MM.1S (cell line): Measurements from ENCODE around the gene ZNF101.

Experiments
- DNase-seq: peaks from one replicate; pipeline ENCODE4 v3.0.0-alpha.2; 2015
- H2AFZ ChIP-seq: fragments of 300-600 bp; sonication (generic); 2 replicates; pipeline ENCODE4 v1.6.0; 2016; ENCODE audit warnings: antibody characterized with exemption, low read length
- H3F3A ChIP-seq: fragments of 300-600 bp; sonication (generic); 2 replicates; pipeline ENCODE4 v1.6.1; 2016; ENCODE audit warnings: mild to moderate bottlenecking, antibody characterized with exemption, low read length, moderate library complexity, mixed read lengths; ENCODE audit not compliant: insufficient read depth
- H3K27ac ChIP-seq: fragments of 300-600 bp; sonication (generic); 2 replicates; pipeline ENCODE4 v1.5.1; 2016; ENCODE audit warnings: mild to moderate bottlenecking, low read length
- H3K27me3 ChIP-seq: fragments of 300-600 bp; sonication (generic); replicated peaks from 2 replicates; pipeline ENCODE4 v1.6.0; 2016; ENCODE audit warnings: low read length; ENCODE audit not compliant: insufficient read depth
- H3K36me3 ChIP-seq: fragments of 300-600 bp; sonication (generic); replicated peaks from 2 replicates; pipeline ENCODE4 v1.6.1; 2016; ENCODE audit warnings: mild to moderate bottlenecking, low read length, mixed read lengths; ENCODE audit not compliant: insufficient read depth
- H3K4me1 ChIP-seq: fragments of 300-600 bp; sonication (generic); 2 replicates; pipeline ENCODE4 v1.6.1; 2016; ENCODE audit warnings: low read length, mixed read lengths
- H3K4me2 ChIP-seq: fragments of 300-600 bp; sonication (generic); 2 replicates; pipeline ENCODE4 v1.6.0; 2016; ENCODE audit warnings: low read depth, low read length
- H3K4me3 ChIP-seq: fragments of 300-600 bp; sonication (generic); 2 replicates; pipeline ENCODE4 v1.5.1; 2016; ENCODE audit warnings: low read length, mixed read lengths
- H3K79me2 ChIP-seq: fragments of 300-600 bp; sonication (generic); 2 replicates; pipeline ENCODE4 v1.6.1; 2016; ENCODE audit warnings: mixed run types, low read length, mixed read lengths
- H3K9ac ChIP-seq: fragments of 300-600 bp; sonication (generic); 2 replicates; pipeline ENCODE4 v1.6.1; 2016; ENCODE audit warnings: low read length, mixed read lengths
- H3K9me2 ChIP-seq: fragments of 300-600 bp; sonication (generic); replicated peaks from 2 replicates; pipeline ENCODE4 v1.6.1; 2016; ENCODE audit warnings: mild to moderate bottlenecking, low read length, mixed read lengths; ENCODE audit not compliant: insufficient read depth
- H3K9me3 ChIP-seq: fragments of 300-600 bp; sonication (generic); replicated peaks from 2 replicates; pipeline ENCODE4 v1.6.1; 2016; ENCODE audit warnings: mild to moderate bottlenecking, low read length, mixed read lengths; ENCODE audit not compliant: insufficient read depth
- H4K20me1 ChIP-seq: fragments of 300-600 bp; sonication (generic); 2 replicates; pipeline ENCODE4 v1.6.1; 2016; ENCODE audit warnings: mild to moderate bottlenecking, low read length, moderate library complexity, mixed read lengths; ENCODE audit not compliant: insufficient read depth
- EZH2 ChIP-seq: fragments of 300-600 bp; sonication (generic); optimal IDR thresholded peaks from 2 replicates; pipeline ENCODE3; 2017; ENCODE audit warnings: low read depth, mild to moderate bottlenecking, antibody characterized with exemption, low read length, mixed read lengths
- EZH2phosphoT487 ChIP-seq: fragments of 300-600 bp; sonication (generic); IDR thresholded peaks from 2 replicates; pipeline ENCODE4 v1.6.1; 2018; ENCODE audit warnings: antibody characterized with exemption, low read length
- TF ChIP-seq, protein P1 (sequence below): fragments of 300-600 bp; sonication (generic); IDR thresholded peaks from 2 replicates; pipeline ENCODE4 v1.5.1; 2016; ENCODE audit warnings: antibody characterized with exemption, low read length, mixed read lengths

ZNF101 gene

DNA sequence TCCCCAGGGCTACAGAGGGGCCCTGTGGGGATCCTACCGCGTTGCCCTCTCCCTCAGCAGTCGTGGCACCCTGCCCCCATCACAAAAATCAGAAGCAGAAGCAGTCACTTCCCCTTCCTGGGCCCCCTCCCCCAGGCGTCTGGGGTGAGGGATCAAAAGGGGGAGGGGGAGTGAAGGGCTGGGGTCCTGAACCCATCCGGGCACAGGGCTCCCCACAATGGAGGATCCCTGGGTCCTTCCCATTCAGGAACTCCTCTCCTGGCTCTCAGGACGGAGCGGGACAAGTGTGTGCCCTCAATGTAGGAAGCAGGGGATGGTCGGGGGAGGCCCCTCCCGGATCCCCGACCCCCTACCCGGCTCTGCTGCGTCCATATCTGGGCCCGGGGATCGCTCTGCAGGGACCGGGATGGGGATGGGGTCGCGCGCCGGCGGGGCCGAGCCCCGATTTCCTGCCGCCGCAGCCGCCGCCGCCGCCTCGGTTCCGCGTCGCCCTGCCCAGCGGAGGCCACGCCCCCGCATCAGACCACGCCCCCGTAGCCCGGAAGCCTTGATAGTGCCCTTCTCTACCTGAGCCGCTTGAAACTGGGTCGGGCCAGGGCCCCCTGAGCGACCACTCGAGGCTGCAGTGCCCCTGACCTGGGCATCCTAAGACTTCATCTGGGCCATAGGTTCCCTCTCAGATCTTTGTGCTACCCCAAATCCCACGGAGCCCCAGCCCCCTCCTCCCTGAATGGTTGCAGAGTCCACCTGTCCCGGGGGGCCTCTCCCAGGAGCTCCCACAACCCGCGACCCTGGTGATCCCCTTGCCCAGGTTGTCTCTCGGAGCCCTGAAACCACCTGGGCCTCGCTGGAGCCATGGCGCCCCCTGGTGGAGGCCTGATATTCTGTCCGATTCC, 25.2 kb upstream of the ZNF101 start, which contains the start of gene GMIP:
TSS of gene GMIP (minus strand) at position 500 of the 896 bp plus-strand sequence. CDS start at position 372, 128 bp downstream.
- peak within 1 kb of the TSS; percentile 95 for H2AFZ ChIP-seq
- DNase-seq = peak; percentile 85
- peak within 1 kb of the TSS; percentile 67 for H3K9ac ChIP-seq
- H3K9me3 ChIP-seq = no peaks in the 10 kb centered on the region
- H3K36me3 ChIP-seq = no peaks in the 10 kb centered on the region
- H3F3A ChIP-seq = peaks cover 10% of the 10 kb centered on the region
- H3K4me3 ChIP-seq = peak within 1 kb of the TSS; percentile 95
- no peaks in the 10 kb centered on the region for H4K20me1 ChIP-seq
- TF ChIP-seq, protein P1, sequence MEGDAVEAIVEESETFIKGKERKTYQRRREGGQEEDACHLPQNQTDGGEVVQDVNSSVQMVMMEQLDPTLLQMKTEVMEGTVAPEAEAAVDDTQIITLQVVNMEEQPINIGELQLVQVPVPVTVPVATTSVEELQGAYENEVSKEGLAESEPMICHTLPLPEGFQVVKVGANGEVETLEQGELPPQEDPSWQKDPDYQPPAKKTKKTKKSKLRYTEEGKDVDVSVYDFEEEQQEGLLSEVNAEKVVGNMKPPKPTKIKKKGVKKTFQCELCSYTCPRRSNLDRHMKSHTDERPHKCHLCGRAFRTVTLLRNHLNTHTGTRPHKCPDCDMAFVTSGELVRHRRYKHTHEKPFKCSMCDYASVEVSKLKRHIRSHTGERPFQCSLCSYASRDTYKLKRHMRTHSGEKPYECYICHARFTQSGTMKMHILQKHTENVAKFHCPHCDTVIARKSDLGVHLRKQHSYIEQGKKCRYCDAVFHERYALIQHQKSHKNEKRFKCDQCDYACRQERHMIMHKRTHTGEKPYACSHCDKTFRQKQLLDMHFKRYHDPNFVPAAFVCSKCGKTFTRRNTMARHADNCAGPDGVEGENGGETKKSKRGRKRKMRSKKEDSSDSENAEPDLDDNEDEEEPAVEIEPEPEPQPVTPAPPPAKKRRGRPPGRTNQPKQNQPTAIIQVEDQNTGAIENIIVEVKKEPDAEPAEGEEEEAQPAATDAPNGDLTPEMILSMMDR = peak; percentile 86
- TF ChIP-seq EZH2phosphoT487 = no peak
- H3K27me3 ChIP-seq = no peaks in the 10 kb centered on the region
- H3K4me1 ChIP-seq = 0 out of 2 replicates have a peak, but pooled peaks cover 3% of the 10 kb centered on the region
- H3K9me2 ChIP-seq = no peaks in the 10 kb centered on the region
- peak within 1 kb of the TSS; percentile 98 for H3K4me2 ChIP-seq
- H3K27ac ChIP-seq = peak within 1 kb of the TSS; percentile 61; the same call in 1 of the 2 replicates
- no peaks in the 10 kb centered on the region; the same call in 1 of the 2 replicates for H3K79me2 ChIP-seq

DNA sequence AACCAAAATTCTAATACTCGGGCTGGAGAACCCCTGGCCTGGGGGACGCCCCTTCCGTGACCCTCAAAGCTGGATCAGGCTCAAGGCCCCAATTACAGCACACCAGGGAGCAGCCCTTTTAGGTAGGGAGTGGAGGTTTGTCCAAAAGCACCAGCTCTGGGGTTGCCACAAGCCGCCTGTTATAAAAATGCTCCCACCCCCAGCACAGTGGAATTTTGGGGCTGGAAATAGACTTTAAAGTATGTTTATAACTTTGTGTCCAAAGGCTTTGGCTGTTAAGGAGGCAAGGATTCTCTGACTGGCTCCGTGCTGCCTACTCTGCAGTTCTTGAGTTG, 24.6 kb upstream of the ZNF101 start:
- H3K4me2 ChIP-seq = peak overlapping the region; percentile 98
- no peaks in the 10 kb centered on the region for H3K9me2 ChIP-seq
- no peak for DNase-seq
- no peaks in the 10 kb centered on the region for H3K36me3 ChIP-seq
- H3K4me1 ChIP-seq = 0 out of 2 replicates have a peak, but pooled peaks cover 3% of the 10 kb centered on the region
- peak overlapping the region; percentile 95 for H3K4me3 ChIP-seq
- no peaks in the 10 kb centered on the region for H4K20me1 ChIP-seq
- peak overlapping the region; percentile 61; the same call in 1 of the 2 replicates for H3K27ac ChIP-seq
- H3K79me2 ChIP-seq = no peaks in the 10 kb centered on the region; the same call in 1 of the 2 replicates
- TF ChIP-seq EZH2 (no peak), EZH2phosphoT487 (no peak)
- TF ChIP-seq, protein P1 = no peak
- peak overlapping the region; percentile 95 for H2AFZ ChIP-seq
- no peaks in the 10 kb centered on the region for H3K27me3 ChIP-seq
- H3K9me3 ChIP-seq = no peaks in the 10 kb centered on the region
- H3F3A ChIP-seq = peaks cover 10% of the 10 kb centered on the region
- peak overlapping the region; percentile 67; the same call in 1 of the 2 replicates for H3K9ac ChIP-seq

DNA sequence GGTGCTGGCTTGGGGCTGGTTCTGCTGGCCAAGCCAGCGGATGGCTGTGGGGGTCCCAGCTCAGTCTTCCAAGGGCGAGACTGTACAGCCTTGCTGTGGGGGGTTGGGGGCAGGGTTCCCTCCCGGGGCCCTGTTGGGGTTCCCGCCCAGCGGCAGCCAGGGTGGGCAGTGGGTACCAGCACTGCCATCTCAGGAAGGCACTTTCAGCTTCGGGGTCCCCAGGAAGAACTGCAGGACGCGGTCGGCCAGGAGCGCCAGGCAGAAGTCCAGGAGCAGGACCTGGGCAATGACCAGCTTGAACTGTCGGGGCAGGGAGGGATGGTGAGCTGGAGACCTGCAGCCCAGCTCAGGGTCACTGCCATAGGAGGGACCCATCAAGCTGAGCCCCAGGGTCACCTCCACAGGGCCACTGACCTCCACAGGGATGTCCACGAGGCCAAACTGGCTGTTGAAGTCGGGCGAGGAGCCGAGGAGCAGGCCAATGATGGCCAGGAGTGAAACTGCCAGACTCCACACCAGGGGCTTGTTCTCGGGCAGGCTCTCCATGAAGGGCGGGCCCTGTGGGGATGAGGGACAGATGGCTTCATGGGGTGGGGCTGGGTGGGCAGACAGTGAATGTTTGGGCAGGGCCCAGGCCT, 23.3 kb upstream of the ZNF101 start:
- Histone ChIP-seq H3K4me3 (no peak overlapping the region), H3K27me3 (no peaks in the 10 kb centered on the region), H2AFZ (no peak overlapping the region), H3K4me2 (no peak overlapping the region), H3K9me3 (no peaks in the 10 kb centered on the region), H3F3A (peaks cover 10% of the 10 kb centered on the region), H3K79me2 (no peaks in the 10 kb centered on the region; the same call in 1 of the 2 replicates), H3K9me2 (no peaks in the 10 kb centered on the region), H3K4me1 (0 out of 2 replicates have a peak, but pooled peaks cover 3% of the 10 kb centered on the region), H3K9ac (no peak overlapping the region), H3K36me3 (no peaks in the 10 kb centered on the region), H4K20me1 (no peaks in the 10 kb centered on the region), H3K27ac (no peak overlapping the region)
- TF ChIP-seq EZH2phosphoT487 (no peak), EZH2 (no peak)
- TF ChIP-seq, protein P1 = no peak
- DNase-seq = no peak
